ENCODE results near the gene HMX1.

DNA sequence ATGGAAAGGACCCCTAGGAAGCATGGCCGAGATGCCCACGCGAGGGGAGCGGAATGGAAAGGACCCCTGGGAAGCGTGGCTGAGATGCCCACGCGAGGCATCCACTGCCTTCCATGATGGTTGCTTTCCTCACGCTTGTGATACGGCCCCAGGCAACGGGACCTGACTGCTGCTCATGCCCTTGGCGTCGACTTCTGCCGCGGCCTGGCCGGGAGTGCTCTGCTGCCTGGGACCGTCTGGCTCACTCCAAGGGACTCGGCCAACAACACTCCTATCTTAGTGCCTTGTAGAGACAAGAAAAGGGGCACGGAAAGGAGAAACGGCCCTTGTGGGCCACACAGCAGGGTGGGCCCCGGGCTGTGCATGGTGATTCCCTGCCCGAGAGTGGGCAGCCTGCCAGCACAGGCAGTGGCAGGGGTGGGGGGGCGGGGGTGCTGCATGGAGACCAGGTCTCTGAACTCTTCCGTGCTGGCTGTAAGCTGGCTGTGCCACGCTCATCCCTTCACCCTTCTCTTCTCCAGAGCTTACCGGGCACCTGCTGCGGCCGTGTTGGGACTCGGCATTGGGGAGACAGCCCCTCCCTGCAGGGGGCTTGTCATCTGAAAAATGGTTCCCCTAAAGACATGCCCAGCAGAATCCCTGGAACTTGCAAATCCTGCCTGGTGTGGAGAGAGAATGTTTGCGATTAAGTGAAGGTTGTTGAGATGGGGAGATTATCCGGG, 38.6 kb upstream of the HMX1 start:
- TF ChIP-seq, protein P1, sequence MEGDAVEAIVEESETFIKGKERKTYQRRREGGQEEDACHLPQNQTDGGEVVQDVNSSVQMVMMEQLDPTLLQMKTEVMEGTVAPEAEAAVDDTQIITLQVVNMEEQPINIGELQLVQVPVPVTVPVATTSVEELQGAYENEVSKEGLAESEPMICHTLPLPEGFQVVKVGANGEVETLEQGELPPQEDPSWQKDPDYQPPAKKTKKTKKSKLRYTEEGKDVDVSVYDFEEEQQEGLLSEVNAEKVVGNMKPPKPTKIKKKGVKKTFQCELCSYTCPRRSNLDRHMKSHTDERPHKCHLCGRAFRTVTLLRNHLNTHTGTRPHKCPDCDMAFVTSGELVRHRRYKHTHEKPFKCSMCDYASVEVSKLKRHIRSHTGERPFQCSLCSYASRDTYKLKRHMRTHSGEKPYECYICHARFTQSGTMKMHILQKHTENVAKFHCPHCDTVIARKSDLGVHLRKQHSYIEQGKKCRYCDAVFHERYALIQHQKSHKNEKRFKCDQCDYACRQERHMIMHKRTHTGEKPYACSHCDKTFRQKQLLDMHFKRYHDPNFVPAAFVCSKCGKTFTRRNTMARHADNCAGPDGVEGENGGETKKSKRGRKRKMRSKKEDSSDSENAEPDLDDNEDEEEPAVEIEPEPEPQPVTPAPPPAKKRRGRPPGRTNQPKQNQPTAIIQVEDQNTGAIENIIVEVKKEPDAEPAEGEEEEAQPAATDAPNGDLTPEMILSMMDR (IDR thresholded peaks at IDR 0.05; ENCODE audit: insufficient read depth, low read length), result no peak
- no peak for TF ChIP-seq POLR2AphosphoS5 (IDR thresholded peaks at IDR 0.05; ENCODE audit: low read depth)
- no peak for TF ChIP-seq SPI1 (IDR thresholded peaks at IDR 0.05; ENCODE audit: borderline replicate concordance, low read depth)
- no peak for TF ChIP-seq GABPA (IDR thresholded peaks at IDR 0.05; ENCODE audit: low read depth)
